ENCODE results near the gene BABAM2. TPM values are rescaled to one million over a fixed set of nuclear protein-coding genes. Genes with fewer than 3 reads are reported as not detected.

Gene BABAM2
- total RNA-seq, 1 experiment from 2014 or later, result 46.1 TPM

DNA sequence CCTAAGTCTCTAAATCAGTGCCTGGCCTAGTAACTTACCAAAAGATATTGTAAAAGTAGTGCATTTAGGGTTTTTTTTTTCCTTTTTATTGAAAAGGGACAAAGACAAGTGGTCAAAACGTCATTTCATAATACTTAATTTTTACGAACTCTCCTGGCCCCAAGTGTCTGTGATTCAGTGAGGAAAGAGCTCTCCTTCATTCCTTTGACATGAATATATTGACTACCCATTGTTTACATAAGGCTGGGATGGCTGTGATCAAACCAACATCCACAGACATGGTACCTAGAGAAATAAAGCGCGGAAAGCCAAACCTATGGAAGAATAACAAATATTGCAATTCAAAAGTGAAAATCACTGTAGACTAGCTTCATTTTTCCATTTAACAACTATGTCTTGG is 198.4 kb downstream of the BABAM2 start:
- CTCF ChIA-PET, result no interaction called here
- Histone ChIP-seq H4K20me1 (ENCODE audit: insufficient read depth) (no peaks in the 10 kb centered on the region), H3K4me3 (no peak overlapping the region), H3K4me1 (replicated peaks; ENCODE audit: insufficient read depth) (peaks cover 12% of the 10 kb centered on the region), H2AFZ (no peak overlapping the region), H3K27ac (peak overlapping the region; percentile 22; the same call in 1 of the 2 replicates), H3K79me2 (ENCODE audit: low read depth) (no peaks in the 10 kb centered on the region), H3K9me3 (ENCODE audit: insufficient read depth, low read depth) (no peaks in the 10 kb centered on the region), H3K9me2 (ENCODE audit: insufficient read depth) (no peaks in the 10 kb centered on the region), H3K4me2 (0 out of 2 replicates have a peak overlapping the region, but pooled peaks have one; percentile 0), H3K36me3 (ENCODE audit: low read depth) (no peaks in the 10 kb centered on the region), H3K27me3 (ENCODE audit: insufficient read depth, low read depth) (no peaks in the 10 kb centered on the region), H3F3A (ENCODE audit: insufficient read depth, low read depth) (no peaks in the 10 kb centered on the region)
- intact Hi-C loops (cut with micrococcal nuclease; ENCODE audit: unreplicated experiment), result no loop called here
- POLR2A ChIA-PET (ENCODE audit: unreplicated experiment), result interaction anchor here (0.6 to 0.7 kb wide), 2 partner anchors 80 to 173 kb away, joined by 3 to 4 read pairs; no protein-coding TSS in a partner anchor
- DNase-seq, result peak in 1 of 2 experiments; percentile 53
- no TSS peak for BruUV-seq (replicated peaks)
- TF ChIP-seq EZH2 (IDR thresholded peaks at IDR 0.05; ENCODE audit: low read depth) (no peak), CTCF (conservative IDR thresholded peaks at IDR 0.05) (no peak)

GRCh38 chr2:28089486-28089885 is 199.0 kb downstream of the BABAM2 start:
- Histone ChIP-seq H4K20me1 (ENCODE audit: insufficient read depth) (no peaks in the 10 kb centered on the region), H3K9me3 (ENCODE audit: insufficient read depth, low read depth) (no peaks in the 10 kb centered on the region), H3K4me3 (no peak overlapping the region), H3K4me2 (no peak overlapping the region), H2AFZ (no peak overlapping the region), H3F3A (ENCODE audit: insufficient read depth, low read depth) (no peaks in the 10 kb centered on the region), H3K79me2 (ENCODE audit: low read depth) (no peaks in the 10 kb centered on the region), H3K36me3 (ENCODE audit: low read depth) (no peaks in the 10 kb centered on the region), H3K27ac (peak overlapping the region; percentile 22; the same call in 1 of the 2 replicates), H3K27me3 (ENCODE audit: insufficient read depth, low read depth) (no peaks in the 10 kb centered on the region), H3K4me1 (replicated peaks; ENCODE audit: insufficient read depth) (peaks cover 12% of the 10 kb centered on the region), H3K9me2 (ENCODE audit: insufficient read depth) (no peaks in the 10 kb centered on the region)
- TF ChIP-seq CTCF (conservative IDR thresholded peaks at IDR 0.05), result no peak
- TF ChIP-seq EZH2 (IDR thresholded peaks at IDR 0.05; ENCODE audit: low read depth), result no peak
- ChIA-PET POLR2A (ENCODE audit: unreplicated experiment) (no interaction called here), CTCF (no interaction called here)
- no TSS peak for BruUV-seq (replicated peaks)
- DNase-seq, result no peak
- intact Hi-C loops (cut with micrococcal nuclease; ENCODE audit: unreplicated experiment), result no loop called here

DNA sequence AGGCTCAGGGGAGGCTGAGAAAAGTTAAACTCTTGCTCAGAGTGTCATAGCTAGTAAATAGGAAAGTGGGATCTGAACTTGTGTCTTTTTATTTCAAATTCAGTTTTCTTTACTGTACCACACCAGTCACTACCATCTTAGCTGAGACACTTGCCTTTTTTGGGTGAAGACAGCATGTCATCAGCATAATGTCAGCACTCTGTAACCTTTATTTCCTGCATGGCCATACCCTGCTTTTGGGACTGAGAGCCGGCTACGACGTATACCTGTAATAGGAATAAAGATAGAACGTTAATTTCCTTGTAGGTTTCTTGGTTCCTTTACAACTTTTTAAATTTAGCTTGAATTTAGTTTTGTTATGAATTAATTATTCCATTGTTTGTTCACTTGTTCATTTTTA is 202.8 kb downstream of the BABAM2 start:
- H3K9me3 ChIP-seq (ENCODE audit: insufficient read depth, low read depth), result no peaks in the 10 kb centered on the region
- TF ChIP-seq EZH2 (IDR thresholded peaks at IDR 0.05; ENCODE audit: low read depth), result no peak
- no peak for TF ChIP-seq CTCF (conservative IDR thresholded peaks at IDR 0.05)
- no peaks in the 10 kb centered on the region for H3K9me2 ChIP-seq (ENCODE audit: insufficient read depth)
- no peak overlapping the region for H2AFZ ChIP-seq
- H3F3A ChIP-seq (ENCODE audit: insufficient read depth, low read depth), result no peaks in the 10 kb centered on the region
- no peaks in the 10 kb centered on the region for H3K27me3 ChIP-seq (ENCODE audit: insufficient read depth, low read depth)
- H3K27ac ChIP-seq, result no peak overlapping the region
- no peaks in the 10 kb centered on the region for H3K79me2 ChIP-seq (ENCODE audit: low read depth)
- H3K4me1 ChIP-seq (replicated peaks; ENCODE audit: insufficient read depth), result peaks cover 12% of the 10 kb centered on the region
- CTCF ChIA-PET, result no interaction called here
- no peak overlapping the region for H3K4me3 ChIP-seq
- intact Hi-C loops (cut with micrococcal nuclease; ENCODE audit: unreplicated experiment), result no loop called here
- H4K20me1 ChIP-seq (ENCODE audit: insufficient read depth), result no peaks in the 10 kb centered on the region
- POLR2A ChIA-PET (ENCODE audit: unreplicated experiment), result interaction anchor here (0.7 kb wide), 1 partner anchor 1374 kb away, joined by 3 read pairs; no protein-coding TSS in a partner anchor
- no peak for DNase-seq
- H3K4me2 ChIP-seq, result no peak overlapping the region
- no TSS peak for BruUV-seq (replicated peaks)
- no peaks in the 10 kb centered on the region for H3K36me3 ChIP-seq (ENCODE audit: low read depth)
